ENCODE results near the gene SYMPK.

SYMPK gene

DNA sequence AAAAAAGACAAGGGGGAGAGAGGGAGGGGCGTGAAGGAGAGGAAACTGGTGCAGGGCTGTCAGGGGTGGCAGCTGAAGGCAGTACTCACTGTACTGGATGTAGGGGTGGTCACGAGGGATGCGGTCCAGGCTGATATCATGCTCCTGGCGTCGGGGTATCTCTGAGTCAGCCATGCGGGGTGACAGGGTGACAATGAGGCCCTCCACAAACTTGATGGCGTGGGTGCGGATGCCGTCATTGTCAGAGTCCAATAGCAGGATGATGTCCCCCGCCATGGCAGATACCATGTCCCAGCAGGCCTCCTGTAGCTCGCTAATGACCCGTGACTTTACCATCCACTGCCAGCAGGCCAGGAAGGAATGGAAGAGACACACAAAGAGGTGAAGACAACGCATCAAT, 15.3 kb downstream of the SYMPK start:
- Histone ChIP-seq H3K27me3 (ENCODE audit: insufficient read depth, low read depth, severe bottlenecking) (no peaks in the 10 kb centered on the region), H3K4me3 (ENCODE audit: low read depth, low read length) (no peak overlapping the region), H3K27ac (no peak overlapping the region), H3K9me3 (ENCODE audit: severe bottlenecking) (no peaks in the 10 kb centered on the region), H3K36me3 (peaks cover 82% of the 10 kb centered on the region)
- DNase-seq = no peak
- TF ChIP-seq CTCF (IDR thresholded peaks at IDR 0.05; ENCODE audit: low read depth, low read length) = no peak

DNA sequence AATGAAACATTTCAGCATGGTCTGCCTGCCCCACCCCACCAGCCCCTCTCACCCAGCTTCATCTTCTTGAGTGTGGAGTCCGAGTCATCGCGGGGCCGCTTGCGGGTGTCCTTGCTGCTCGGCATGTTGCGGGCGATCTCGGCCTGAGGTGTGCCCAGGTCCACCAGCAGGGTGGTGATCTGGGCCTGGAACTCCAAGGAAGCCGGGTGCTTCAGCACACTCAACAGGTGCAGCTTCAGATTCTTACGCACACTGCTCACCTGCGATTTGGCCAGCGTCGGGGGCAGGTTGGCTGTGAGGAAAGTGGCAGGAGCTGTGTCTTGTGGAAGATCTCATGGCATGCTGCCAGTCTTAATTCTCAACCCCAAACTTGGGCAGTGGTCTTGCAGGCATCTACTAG, 20.7 kb downstream of the SYMPK start:
- DNase-seq = no peak
- no peaks in the 10 kb centered on the region for H3K9me3 ChIP-seq (ENCODE audit: severe bottlenecking)
- no peak for TF ChIP-seq CTCF (IDR thresholded peaks at IDR 0.05; ENCODE audit: low read depth, low read length)
- H3K27me3 ChIP-seq (ENCODE audit: insufficient read depth, low read depth, severe bottlenecking) = no peaks in the 10 kb centered on the region
- H3K36me3 ChIP-seq = peaks cover 88% of the 10 kb centered on the region
- H3K4me3 ChIP-seq (ENCODE audit: low read depth, low read length) = no peak overlapping the region
- no peak overlapping the region for H3K27ac ChIP-seq

DNA sequence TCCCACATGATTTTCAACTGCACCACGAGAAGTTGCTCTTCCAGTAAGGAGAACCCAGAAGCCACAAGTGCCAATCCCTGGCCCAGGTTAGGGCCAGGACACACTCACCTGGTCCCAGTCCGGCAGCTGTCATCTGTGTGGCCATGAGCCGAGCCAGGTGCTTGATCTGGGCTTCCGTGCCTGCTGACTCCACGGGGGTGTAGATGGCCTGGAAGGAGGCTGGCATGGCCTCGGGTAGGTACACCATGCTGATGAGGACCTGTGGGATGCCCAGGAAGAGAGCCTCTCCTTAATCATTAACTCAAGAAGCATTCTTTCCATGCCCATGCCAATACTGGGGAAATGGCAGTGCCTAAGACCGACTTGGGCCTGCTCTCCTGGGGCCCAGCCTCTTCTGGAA, 28.0 kb downstream of the SYMPK start:
- H3K27ac ChIP-seq = no peak overlapping the region

GRCh38 chr19:45828945-45829344, 34.0 kb downstream of the SYMPK start:
- Histone ChIP-seq H3K9me3 (ENCODE audit: severe bottlenecking) (no peaks in the 10 kb centered on the region), H3K4me3 (ENCODE audit: low read depth, low read length) (no peak overlapping the region), H3K36me3 (peaks cover 79% of the 10 kb centered on the region), H3K27me3 (ENCODE audit: insufficient read depth, low read depth, severe bottlenecking) (no peaks in the 10 kb centered on the region), H3K27ac (no peak overlapping the region)
- no peak for DNase-seq
- no peak for TF ChIP-seq CTCF (IDR thresholded peaks at IDR 0.05; ENCODE audit: low read depth, low read length)

More for the DNA sequence above, 28.0 kb downstream of the SYMPK start:
- Histone ChIP-seq H3K27me3 (ENCODE audit: insufficient read depth, low read depth, severe bottlenecking) (no peaks in the 10 kb centered on the region), H3K4me3 (ENCODE audit: low read depth, low read length) (no peak overlapping the region), H3K36me3 (peaks cover 80% of the 10 kb centered on the region), H3K9me3 (ENCODE audit: severe bottlenecking) (no peaks in the 10 kb centered on the region)
- DNase-seq = no peak
- TF ChIP-seq CTCF (IDR thresholded peaks at IDR 0.05; ENCODE audit: low read depth, low read length) = no peak

DNA sequence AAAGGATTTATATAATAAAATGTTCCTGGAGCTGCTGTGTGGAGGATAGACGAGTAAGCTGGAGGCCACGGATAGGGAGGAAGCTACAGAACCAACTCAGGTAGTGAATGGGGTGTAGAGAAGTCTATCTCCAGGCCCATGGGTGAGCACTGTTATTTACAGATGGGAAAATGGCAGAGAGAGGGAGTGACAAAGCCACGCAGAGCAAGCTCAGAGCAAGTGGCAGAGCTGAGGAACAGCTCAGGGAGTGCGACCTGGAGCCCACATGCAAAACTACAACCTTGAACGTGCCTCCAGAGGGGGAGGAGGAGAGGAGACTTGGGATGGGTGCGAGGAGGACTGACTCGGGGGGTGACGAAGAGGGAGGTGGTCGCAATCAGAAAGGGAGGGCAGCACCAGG, 34.4 kb downstream of the SYMPK start:
- no peak for TF ChIP-seq CTCF (IDR thresholded peaks at IDR 0.05; ENCODE audit: low read depth, low read length)
- Histone ChIP-seq H3K9me3 (ENCODE audit: severe bottlenecking) (no peaks in the 10 kb centered on the region), H3K4me3 (ENCODE audit: low read depth, low read length) (no peak overlapping the region), H3K36me3 (peaks cover 76% of the 10 kb centered on the region), H3K27ac (no peak overlapping the region), H3K27me3 (ENCODE audit: insufficient read depth, low read depth, severe bottlenecking) (no peaks in the 10 kb centered on the region)
- DNase-seq = no peak

DNA sequence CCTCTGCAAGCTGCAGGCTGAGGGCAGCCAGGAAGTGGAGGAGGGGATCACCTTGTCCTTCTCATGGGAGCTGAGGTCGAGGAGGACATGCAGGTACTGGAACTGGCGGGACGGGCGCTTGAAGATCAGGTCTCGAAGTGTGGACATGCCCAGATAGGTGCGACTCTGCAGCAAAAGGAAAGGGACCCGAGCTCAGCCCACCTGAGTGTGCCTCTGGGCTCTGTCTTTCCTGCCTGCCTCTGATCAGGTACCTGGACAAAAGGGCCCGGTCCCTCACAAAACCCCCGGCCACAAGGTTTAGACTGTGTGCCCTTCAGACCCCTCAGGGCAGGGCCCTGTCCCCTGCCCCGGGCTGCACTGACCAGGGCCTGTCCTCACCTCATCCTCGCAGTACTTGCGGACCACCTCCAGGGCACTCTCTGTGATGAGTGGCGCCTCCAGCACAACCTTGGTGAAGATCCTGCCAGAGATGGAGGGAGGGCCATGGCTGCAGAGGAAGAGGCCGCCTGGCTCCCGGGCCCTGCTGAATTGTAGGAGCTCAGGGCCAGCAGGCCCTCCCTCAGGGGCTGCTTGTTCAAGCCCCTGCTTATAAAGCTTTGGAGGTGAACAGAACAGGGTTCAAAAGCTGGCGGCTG, 35.4 kb downstream of the SYMPK start:
- Histone ChIP-seq H3K27ac (no peak overlapping the region; the same call in 1 of the 2 replicates), H3K9me3 (ENCODE audit: severe bottlenecking) (no peaks in the 10 kb centered on the region), H3K4me3 (ENCODE audit: low read depth, low read length) (no peak overlapping the region), H3K27me3 (ENCODE audit: insufficient read depth, low read depth, severe bottlenecking) (no peaks in the 10 kb centered on the region), H3K36me3 (peaks cover 81% of the 10 kb centered on the region)
- DNase-seq = no peak
- TF ChIP-seq CTCF (IDR thresholded peaks at IDR 0.05; ENCODE audit: low read depth, low read length) = no peak
